ENCODE data around the gene MAP6. TPM values are rescaled to one million over a fixed set of nuclear protein-coding genes. Genes with fewer than 3 reads are reported as not detected.

The MAP6 gene
- total and polyA plus RNA-seq, 2 of the 13 experiments (the other 11 are each of a cell fraction or from before 2014, with no cell fraction given): 0.04 TPM; not detected in 1

DNA sequence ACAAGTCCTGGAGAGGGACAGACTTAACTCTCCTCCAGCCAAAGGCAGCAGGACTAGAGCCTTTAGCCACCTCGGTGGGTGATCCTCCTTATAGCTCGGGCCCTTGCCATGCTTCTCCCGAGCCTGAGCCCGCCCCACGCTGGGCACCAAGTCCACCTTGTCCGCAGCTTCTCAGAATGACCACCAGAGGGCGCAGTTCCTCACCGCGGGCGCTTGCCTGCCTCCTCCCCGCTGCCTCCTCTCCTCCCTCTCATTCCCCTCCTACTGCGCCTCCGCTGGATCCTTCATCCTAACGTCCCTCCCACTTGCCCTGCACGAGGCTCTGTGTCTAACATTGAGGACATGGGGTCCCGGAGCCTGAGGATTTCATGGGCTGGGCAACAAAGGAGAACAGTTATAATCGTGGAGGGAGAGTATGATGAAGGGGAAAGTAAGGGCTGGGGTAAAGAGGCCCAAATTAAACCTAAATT, 37.5 kb upstream of the MAP6 start (continued):
- TF ChIP-seq, protein P1, sequence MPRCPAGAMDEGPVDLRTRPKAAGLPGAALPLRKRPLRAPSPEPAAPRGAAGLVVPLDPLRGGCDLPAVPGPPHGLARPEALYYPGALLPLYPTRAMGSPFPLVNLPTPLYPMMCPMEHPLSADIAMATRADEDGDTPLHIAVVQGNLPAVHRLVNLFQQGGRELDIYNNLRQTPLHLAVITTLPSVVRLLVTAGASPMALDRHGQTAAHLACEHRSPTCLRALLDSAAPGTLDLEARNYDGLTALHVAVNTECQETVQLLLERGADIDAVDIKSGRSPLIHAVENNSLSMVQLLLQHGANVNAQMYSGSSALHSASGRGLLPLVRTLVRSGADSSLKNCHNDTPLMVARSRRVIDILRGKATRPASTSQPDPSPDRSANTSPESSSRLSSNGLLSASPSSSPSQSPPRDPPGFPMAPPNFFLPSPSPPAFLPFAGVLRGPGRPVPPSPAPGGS (CRISPR knock-in tag; IDR thresholded peaks at IDR 0.05): no peak
- TF ChIP-seq ZNF580 (CRISPR knock-in tag; IDR thresholded peaks at IDR 0.05; ENCODE audit: borderline replicate concordance, low read depth) (peak; percentile 83; the same call in 1 of the 2 replicates), DPF2 (CRISPR knock-in tag; IDR thresholded peaks at IDR 0.05; ENCODE audit: borderline replicate concordance, low read depth) (no peak), ADNP (CRISPR knock-in tag; IDR thresholded peaks at IDR 0.05) (no peak), KDM5B (CRISPR knock-in tag; IDR thresholded peaks at IDR 0.05; ENCODE audit: borderline replicate concordance) (peak; percentile 76; the same call in 1 of the 2 replicates), CHD4 (IDR thresholded peaks at IDR 0.05; ENCODE audit: borderline replicate concordance, low read length) (no peak), MAF1 (CRISPR knock-in tag; IDR thresholded peaks at IDR 0.05; ENCODE audit: borderline replicate concordance) (no peak), XBP1 (CRISPR knock-in tag; IDR thresholded peaks at IDR 0.05) (no peak), ZNF331 (CRISPR knock-in tag; IDR thresholded peaks at IDR 0.05) (no peak), ETS1 (CRISPR knock-in tag; IDR thresholded peaks at IDR 0.05) (no peak), CC2D1A (CRISPR knock-in tag; IDR thresholded peaks at IDR 0.05) (no peak), MAFG (CRISPR knock-in tag; IDR thresholded peaks at IDR 0.05) (no peak), YEATS4 (CRISPR knock-in tag; IDR thresholded peaks at IDR 0.05; ENCODE audit: borderline replicate concordance) (no peak), ARID4A (CRISPR knock-in tag; IDR thresholded peaks at IDR 0.05; ENCODE audit: borderline replicate concordance) (peak; percentile 37; the same call in 1 of the 2 replicates), PLRG1 (conservative IDR thresholded peaks at IDR 0.05) (no peak), ZBTB34 (CRISPR knock-in tag; IDR thresholded peaks at IDR 0.05) (no peak), ZNF513 (CRISPR knock-in tag; conservative IDR thresholded peaks at IDR 0.05) (no peak), ZNF792 (CRISPR knock-in tag; IDR thresholded peaks at IDR 0.05) (no peak; the same call in 1 of the 2 replicates)
- TF ChIP-seq, protein P2, sequence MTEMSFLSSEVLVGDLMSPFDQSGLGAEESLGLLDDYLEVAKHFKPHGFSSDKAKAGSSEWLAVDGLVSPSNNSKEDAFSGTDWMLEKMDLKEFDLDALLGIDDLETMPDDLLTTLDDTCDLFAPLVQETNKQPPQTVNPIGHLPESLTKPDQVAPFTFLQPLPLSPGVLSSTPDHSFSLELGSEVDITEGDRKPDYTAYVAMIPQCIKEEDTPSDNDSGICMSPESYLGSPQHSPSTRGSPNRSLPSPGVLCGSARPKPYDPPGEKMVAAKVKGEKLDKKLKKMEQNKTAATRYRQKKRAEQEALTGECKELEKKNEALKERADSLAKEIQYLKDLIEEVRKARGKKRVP (CRISPR knock-in tag; IDR thresholded peaks at IDR 0.05): no peak
